Activated CD8-positive, alpha-beta memory T cell treated with anti-CD3 and anti-CD28 coated beads for 1 hour (primary cell): Measurements from ENCODE around the gene KIF1A.

Experiments
- DNase-seq, 2 donors: peaks; one replicate each; pipeline ENCODE4 v3.0.0-alpha.2; 2020; ENCODE audit warnings: low read depth in 1 of 2; ENCODE audit errors: extremely low read depth in 1 of 2

Gene KIF1A, protein sequence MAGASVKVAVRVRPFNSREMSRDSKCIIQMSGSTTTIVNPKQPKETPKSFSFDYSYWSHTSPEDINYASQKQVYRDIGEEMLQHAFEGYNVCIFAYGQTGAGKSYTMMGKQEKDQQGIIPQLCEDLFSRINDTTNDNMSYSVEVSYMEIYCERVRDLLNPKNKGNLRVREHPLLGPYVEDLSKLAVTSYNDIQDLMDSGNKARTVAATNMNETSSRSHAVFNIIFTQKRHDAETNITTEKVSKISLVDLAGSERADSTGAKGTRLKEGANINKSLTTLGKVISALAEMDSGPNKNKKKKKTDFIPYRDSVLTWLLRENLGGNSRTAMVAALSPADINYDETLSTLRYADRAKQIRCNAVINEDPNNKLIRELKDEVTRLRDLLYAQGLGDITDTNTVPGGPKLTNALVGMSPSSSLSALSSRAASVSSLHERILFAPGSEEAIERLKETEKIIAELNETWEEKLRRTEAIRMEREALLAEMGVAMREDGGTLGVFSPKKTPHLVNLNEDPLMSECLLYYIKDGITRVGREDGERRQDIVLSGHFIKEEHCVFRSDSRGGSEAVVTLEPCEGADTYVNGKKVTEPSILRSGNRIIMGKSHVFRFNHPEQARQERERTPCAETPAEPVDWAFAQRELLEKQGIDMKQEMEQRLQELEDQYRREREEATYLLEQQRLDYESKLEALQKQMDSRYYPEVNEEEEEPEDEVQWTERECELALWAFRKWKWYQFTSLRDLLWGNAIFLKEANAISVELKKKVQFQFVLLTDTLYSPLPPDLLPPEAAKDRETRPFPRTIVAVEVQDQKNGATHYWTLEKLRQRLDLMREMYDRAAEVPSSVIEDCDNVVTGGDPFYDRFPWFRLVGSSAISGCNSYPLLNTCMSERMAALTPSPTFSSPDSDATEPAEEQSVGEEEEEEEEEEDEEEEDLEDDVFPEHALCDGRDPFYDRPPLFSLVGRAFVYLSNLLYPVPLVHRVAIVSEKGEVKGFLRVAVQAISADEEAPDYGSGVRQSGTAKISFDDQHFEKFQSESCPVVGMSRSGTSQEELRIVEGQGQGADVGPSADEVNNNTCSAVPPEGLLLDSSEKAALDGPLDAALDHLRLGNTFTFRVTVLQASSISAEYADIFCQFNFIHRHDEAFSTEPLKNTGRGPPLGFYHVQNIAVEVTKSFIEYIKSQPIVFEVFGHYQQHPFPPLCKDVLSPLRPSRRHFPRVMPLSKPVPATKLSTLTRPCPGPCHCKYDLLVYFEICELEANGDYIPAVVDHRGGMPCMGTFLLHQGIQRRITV (N-terminal part only)

DNA sequence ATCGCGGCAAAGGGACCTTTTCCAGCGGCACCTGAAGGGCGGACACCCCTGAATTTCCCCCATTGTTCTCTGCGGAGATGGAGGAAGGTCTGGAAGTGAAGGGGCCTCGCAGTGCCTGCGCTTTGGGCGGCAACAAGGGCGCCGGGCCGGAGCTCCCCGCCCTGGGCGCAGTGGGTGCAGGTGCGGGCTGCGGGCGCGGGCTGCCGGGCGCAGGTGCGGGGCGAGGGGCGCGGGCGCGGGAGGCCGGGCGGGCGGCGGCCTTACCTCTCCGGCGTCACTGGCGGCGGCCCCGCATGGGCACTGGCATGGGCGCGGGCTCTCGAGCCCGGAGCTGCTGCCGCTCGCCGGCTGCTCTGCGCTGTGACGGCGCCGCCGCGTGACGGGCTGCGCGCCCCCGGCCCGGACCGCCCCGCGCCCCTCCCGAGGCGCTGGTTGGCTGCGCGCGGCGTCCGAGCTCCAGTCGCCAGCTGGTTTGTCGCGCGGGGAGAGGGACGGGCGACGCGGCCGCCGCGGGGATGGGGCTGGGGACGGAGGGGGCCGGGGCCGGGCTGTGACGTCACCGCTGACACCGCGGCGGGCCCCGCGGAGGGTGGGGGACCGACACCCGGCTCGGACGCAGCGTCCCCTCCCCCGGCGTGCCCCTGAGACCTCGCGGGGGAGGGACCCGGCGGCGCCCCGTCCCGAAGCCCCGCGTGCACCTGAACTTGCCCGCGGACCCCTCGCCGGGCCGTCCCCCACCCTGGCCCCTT is at the start of gene KIF1A:
TSS of gene KIF1A (minus strand) at position 362 of the 749 bp plus-strand sequence. CDS start 22,467 bp downstream, outside the sequence.
- DNase-seq = no peak

DNA sequence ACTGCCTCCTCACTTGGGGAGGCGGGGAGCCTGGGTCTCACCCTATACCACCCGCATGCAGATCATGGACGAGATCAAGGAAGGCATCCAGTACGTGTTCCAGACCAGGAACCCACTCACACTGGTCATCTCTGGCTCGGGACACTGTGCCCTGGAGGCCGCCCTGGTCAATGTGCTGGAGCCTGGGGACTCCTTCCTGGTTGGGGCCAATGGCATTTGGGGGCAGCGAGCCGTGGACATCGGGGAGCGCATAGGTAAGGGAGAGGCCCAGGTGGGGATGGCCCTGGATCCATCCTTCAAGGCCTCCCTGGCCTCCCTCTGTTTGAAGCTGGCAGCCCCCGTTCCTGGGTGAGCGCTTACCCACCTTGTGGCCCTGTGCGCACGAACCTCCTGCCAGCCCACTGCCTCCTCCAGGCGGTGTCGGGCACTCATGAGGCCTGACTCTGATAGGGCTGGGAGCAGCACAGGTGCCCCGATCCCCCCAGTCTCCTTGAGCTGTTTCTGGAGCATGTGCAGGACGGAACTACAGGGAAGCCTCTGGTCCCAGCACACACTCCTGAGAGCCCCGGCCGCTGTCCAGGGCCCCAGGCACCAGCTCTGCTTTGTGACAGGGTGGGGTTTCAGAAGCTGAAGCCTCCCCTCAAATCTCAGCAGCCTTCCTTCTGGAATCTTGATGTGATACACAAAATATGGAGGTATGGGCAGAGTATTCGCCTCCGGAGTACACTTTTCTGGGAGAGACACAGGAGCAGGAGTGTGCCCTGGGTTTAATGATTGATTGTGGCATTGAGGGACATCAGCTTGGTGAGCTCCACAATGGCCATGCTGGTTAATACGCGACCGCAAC is 49.3 kb upstream of the KIF1A start:
- DNase-seq = no peak

DNA sequence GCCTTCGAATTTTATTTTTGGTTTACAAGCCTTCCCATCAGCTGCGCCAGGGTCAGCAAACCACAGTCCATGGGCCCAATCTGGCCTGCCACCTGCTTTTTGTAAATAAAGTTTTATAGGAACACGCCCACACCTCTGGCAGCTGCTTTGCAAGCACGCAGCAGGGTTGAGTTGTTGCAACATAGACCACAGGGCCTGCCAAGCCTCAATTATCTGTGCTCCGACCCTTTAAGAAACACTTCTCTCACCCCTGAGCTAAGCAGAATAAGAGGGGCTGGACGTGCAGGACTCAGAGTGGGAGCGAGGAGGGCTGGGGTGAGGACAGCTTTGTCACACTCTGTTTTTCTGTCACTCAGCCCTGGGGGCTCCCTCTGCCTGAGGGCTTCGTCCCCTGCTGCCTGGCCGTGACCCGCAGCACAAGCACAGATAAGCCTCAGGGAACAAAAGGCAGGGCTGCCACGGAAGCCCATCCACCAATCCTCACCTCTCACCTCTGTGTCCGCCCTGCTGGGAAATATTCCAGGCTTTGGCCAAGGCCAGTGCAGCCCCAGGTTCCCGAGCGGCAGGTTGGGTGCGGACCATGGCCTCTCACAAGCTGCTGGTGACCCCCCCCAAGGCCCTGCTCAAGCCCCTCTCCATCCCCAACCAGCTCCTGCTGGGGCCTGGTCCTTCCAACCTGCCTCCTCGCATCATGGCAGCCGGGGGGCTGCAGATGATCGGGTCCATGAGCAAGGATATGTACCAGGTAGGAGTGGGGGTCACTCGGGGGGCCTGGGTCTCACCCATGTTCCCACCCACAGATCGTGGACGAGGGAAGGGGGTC is 48.5 kb upstream of the KIF1A start, which contains the start of gene AGXT:
TSS of gene AGXT (plus strand) at position 539 of the 823 bp plus-strand sequence. CDS start at position 581, 42 bp downstream.
- DNase-seq = no peak

- DNase-seq = no peak
These were observed 45.4 kb upstream of the KIF1A start for GRCh38 chr2:240865391-240865790.

DNA sequence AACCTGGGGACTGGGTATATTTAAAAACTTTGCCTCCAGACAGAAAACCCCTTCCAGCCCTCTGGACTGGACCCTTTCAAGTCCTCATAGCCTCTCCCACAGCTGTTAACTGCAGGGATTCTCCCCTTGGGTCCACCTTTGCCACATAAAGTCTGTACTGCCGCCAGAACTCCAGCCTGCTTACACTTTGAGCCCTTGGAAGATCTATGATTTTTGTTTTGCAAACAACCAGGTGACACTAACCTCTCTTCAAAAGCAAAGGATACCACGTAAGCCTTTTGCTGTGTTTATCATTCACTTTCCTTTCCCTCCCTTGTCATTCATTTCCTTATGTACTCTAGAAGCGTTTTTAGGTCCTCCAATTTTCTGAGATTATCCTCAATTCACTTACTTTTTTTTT is 44.5 kb upstream of the KIF1A start:
- no peak for DNase-seq

DNA sequence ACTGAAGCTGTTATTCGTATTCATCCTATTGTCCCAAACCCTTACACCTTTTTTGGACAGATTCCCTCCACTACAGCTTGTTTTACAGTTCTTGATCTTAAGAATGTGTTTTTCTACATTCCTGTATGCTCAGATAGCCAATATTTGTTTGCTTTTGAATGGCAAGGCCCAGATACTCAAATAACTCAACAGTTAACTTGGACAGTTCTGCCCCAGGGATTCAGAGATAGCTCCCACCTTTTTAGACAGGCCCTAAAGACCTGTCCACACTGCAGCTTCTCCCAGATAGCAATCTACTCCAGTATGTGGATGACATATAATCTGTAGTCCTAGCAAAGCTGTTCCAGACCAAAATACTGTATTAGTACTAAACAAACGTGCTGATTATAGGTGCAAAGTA is 41.5 kb upstream of the KIF1A start:
- DNase-seq = no peak

DNA sequence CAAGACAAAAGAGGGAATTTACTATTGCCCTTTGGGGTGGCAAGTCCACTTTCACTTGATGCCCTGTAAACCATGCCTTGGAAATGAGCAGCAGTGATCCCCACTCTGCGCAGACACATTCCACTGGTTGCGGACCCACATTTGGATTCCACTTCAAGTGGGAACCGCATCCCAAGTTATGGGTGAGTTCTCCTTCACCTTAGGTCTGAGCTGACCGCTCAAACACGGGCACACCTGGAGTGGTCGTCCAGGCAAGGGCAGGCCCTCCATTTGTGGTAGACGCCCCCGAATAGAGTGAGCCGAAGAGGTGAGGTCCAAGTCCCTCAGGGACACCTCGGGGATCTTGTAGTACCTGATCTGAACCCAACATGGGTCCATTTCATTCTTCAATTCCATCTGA is 38.9 kb upstream of the KIF1A start:
- no peak for DNase-seq

DNA sequence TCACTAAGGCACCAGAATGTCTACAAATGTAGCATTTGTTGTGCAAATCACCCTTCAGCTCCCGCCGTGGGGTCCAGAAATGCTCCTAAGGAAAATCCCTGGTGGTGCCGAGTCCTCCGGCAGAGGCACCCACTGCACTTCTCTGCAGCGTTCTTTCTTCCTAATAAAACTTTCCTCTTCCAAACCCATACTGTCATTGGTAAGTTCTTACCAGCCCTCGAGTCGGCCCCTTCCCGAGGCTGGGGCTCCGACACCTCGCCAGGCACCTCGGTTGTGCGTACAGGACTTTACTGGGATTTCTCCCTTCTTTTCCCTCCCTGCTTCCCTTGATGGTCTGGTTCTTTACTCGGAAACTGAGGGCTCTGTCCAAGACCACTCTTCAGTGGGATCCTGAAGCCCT is 38.3 kb upstream of the KIF1A start:
- no peak for DNase-seq

- no peak for DNase-seq
These were observed 37.3 kb upstream of the KIF1A start for GRCh38 chr2:240857039-240858008.

- no peak for DNase-seq
These were observed 36.3 kb upstream of the KIF1A start for GRCh38 chr2:240856151-240856980.

- no peak for DNase-seq
These were observed 35.7 kb upstream of the KIF1A start for GRCh38 chr2:240855670-240856069.

GRCh38 chr2:240852671-240853314 is 32.8 kb upstream of the KIF1A start:
- DNase-seq = no peak

DNA sequence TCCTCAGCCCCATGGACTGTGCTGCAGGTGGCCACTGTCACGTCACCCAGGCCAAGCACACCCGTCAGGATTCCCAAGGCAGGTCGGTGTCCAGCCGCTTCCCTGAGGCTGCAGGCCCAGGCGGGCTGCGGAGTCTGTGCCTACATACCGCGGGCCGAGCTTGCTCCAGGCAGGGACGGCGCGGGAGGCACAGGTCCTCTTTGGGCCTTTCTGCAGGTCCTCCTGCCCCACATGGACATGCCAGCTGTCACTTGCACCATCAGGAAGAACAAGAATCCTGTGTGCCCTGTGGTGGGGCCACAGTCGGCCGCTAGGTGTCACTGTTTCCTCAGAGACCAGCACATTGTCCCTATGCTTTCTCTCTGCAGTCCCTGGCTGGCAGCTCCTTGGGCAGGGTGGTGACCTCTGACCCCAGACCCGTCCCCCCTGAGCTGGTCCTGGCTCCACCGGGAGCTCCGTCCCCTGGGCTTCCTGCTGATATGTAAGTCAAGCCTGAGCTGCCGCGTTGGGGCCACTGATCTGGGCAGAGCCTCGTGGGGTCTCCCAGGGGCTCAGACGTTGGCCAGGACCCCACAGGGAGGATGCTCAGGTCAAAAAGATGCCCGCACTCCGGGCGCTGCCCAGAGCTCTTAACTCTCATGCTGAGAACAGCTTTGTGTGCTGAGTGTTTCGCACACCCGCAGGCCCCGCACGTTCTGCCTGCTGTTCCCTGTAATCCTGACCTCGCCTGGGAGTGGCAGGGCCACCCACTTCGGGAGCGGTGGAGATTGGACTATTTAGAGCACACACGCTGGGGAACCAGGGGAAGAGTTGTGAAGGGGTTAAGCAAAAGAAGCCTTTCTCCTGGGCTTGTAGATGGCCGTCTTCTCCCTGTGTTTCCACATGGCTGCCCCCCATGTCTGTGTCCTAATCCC is 31.3 kb upstream of the KIF1A start:
- DNase-seq = peak; percentile 67 to 77

- DNase-seq = no peak
These were observed 30.7 kb upstream of the KIF1A start for GRCh38 chr2:240850756-240851077.

GRCh38 chr2:240850026-240850425 is 30.0 kb upstream of the KIF1A start:
- DNase-seq = no peak
